ENCODE data around the gene GRIN2A.

Gene GRIN2A

DNA sequence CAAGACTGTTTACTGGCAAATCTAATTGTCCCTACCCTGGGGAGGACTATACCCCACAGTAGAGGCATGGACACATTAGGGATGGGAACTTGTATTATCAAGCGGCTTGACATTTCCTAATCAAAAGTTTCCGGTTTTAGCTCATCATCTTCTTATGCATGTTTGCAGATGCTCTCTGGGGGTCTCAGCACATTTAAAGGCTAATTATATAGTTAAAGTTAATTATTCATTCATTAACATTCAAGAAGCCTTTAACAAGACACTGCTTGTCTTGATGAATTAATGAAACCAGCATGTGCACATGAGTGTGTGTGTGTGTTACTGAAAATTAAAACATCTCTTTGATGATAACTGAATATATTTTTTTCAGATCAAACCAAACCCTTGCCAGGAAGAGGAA, 377.1 kb downstream of the GRIN2A start:
- DNase-seq, result no peak

- DNase-seq, result no peak
These were observed 380.1 kb downstream of the GRIN2A start for GRCh38 chr16:9802160-9802559.

GRCh38 chr16:9801651-9802050, 380.6 kb downstream of the GRIN2A start:
- DNase-seq, result no peak

DNA sequence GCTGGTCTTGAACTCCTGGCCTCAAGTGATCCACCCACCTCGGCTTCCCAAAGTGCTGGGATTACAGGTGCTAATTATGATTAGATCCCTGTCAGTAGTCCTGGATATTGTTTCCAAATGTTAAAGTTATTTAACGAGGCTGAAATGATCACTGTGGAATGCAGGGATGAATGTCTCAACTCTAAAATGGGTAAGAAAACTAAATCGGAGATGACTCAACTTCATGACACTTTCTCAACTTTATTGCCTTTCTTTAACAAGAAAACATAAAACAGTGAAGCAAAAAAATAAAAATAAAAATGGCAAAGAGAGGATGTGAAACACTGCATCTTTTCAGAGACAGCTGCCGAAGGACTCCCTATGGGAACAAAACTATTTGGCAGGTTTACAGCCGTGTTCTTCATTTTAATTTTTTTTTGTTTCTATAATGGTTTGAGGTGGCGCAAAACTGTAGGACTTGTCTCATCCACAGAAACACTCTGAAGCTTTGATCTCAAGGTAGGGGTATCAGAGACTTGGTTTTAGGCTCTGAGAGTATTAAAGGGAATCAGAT, 382.0 kb downstream of the GRIN2A start:
- DNase-seq, result no peak

DNA sequence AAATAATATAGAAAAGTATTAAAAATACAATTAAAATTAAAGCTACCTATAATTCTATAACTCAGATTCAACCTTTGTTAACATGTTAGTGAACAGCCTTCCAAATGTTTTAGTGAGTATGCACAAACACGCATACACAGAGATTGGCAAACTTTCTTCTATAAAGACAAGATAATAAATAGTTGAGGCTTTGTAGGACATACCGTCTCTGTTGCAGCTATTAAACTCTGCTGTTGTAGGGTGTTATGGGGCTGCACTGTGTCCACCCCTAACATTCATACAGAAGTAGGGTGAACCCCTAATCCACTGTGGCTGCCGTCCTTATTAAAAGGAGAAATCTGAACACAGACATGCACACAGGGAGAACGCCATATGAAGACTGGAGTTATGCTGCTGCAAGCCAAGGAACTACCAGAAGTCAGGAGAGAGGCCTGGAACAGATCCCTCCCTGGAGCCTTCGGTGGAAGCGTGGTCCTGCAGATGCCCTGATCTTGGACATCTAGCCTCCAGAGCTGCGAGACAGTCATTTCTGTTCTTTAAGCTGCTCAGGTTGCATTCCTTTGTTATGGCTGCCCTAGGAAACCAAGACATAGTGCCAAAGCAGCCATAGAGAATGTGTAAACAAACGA, 383.2 kb downstream of the GRIN2A start:
- no peak for DNase-seq

DNA sequence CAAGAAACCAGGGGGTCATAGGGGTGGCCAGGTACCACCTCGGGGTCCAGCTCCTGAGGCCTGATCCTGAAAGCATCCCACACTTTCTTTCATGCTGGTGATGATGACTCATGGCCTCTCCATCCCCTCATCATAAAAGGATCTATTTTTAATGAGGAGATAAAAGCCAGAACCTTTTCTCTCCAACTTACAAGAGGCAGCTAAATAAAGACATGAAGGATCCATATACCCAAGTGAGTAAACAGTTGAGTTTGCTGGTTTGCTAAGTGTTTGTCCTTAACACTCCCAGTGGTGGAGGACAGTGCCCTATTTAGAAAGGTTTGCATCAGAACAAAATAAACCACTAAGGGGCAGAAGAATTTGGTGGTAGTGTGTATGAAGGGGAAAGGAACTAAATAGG, 383.8 kb downstream of the GRIN2A start:
- no peak for DNase-seq

DNA sequence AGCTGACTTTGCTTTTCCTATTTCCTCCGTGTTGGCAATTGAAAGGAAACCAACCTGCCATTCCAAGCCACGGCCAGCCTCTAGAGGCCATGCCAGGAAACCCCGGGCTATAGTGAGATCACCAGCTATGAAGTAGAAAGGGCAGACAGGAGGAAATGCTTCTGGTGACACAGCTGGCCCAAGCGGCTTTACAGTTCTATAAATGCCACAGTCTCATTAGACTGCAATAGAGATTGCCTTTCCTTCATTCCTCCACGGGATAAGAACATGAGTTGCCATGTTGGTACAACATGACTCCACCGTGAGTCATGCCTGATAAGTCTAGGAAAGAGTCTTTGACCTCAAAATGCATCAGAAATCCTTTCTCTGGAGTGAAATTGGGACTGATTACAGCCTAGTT, 384.9 kb downstream of the GRIN2A start:
- DNase-seq, result no peak

DNA sequence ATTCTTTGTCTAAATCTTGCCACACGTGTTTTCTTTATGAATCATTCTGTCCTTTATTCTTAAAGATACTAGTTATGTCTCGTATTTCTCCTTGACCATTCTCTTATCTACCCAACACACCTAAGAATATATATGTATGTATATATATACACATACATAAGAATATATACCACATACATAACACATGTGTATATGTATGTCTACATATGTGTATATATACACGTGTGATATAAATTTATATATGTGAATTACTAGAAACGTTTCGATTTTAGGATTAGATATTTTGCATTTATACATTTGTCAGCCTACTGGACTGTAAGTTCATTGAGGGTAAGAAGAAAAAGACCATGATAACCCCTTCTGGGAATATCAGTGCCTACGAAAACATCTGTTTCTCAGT, 388.6 kb downstream of the GRIN2A start:
- DNase-seq, result no peak

DNA sequence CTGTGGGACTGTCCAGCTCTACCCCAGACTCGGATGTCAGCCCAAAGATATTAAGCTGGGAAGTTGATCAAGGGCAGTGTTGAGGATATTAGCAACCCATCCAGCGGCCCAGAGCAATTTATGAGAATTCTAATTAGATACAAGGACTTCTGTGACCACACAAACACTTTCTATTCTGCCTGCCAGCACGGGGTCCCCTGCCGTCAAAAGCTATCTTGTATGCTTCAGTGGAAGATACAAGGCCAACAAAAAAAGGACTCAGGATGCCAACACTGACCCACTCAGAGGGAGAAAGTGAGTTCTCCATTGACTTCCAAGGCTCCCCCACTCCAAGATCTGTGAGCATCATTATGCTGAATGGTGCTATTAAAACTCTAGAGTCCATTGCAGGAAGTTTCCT, 390.7 kb downstream of the GRIN2A start:
- no peak for DNase-seq

- no peak for DNase-seq
These were observed 392.0 kb downstream of the GRIN2A start for GRCh38 chr16:9790199-9790598.

- DNase-seq, result no peak
These were observed 394.5 kb downstream of the GRIN2A start for GRCh38 chr16:9787717-9788116.

GRCh38 chr16:9780831-9781230, 401.4 kb downstream of the GRIN2A start:
- DNase-seq, result no peak

DNA sequence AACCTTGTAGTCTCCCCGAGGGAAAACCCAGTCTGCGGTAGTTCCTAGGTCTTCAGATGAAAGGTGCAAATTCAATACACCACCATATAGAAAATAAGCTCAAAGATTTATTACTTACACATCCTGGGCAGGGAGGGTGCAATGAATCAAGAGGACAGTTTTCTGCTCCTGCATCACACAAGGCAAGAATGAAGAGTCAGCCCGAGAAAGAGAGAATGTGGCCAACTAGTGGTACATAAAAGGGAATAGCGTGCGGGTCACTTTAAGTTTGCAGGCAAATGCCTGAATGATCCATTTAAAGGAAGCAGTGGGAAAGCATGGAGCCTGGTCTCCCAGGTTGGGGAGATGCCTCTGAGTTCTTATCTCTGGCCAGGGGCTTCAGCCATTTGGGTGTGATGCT, 403.4 kb downstream of the GRIN2A start:
- DNase-seq, result no peak

DNA sequence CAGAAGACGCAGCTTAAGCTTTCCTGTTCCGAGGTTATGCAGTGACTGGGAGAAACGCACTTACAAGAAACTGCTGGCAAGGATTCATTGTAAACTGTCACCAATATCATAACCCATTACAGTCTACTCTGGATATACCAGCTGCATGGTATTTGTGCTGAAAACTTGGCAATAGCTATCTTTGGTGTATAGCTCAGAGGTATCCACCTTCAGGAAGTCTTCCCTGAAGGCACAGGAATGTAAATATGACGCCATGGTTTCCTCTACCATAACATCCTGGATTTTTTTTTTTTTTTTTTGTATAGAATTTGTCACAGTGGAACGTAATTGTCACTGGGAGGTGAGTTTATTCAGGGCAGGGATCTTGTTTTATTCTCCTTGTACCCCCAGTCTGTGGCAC, 406.2 kb downstream of the GRIN2A start:
- DNase-seq, result no peak

- DNase-seq, result no peak
These were observed 408.9 kb downstream of the GRIN2A start for GRCh38 chr16:9773289-9773688.

- DNase-seq, result no peak
These were observed 409.6 kb downstream of the GRIN2A start for GRCh38 chr16:9772526-9773225.

GRCh38 chr16:9766891-9767290, 415.3 kb downstream of the GRIN2A start:
- no peak for DNase-seq

DNA sequence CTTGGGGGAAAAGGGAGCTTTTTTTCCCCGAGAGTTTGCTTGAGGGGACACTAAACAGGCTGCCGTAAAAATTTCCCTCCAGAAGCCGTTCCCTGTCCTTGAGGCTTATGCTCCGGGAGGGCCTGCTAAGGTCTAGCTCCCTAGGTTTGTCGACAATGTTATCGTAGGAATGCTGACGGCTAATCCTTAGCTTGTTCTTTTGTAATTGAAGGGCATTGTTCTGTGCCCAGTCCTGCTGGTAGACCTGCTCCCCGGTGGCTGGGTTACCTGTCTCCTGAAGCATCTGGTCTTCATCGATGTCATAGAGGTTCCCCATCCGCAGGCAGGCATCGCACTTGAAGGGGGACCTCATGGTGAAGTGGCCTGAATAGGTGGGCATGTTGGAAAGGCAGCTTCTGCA, 418.7 kb downstream of the GRIN2A start:
- no peak for DNase-seq

GRCh38 chr16:9761870-9762269, 420.4 kb downstream of the GRIN2A start:
- DNase-seq, result no peak

DNA sequence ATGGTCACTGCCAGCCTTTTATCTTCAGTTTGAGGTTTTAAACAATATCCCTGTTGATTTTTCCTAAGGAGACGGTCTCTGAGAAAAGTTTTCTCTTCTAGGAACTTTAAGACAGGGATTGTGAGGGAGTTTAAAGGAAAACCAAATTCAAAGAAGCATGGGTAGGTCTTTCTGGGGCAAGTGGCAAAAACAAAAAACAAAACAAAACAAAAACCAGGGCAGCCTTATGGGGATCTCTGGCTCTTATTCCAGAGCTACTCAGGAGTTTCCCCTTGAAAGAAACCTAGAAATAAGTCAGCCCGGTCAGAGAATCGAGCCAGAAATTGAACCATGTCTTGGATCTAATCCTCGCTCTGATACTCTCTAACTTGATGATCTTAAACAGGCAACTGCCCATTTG, 424.5 kb downstream of the GRIN2A start:
- DNase-seq, result no peak

- no peak for DNase-seq
These were observed 425.8 kb downstream of the GRIN2A start for GRCh38 chr16:9756434-9756833.

DNA sequence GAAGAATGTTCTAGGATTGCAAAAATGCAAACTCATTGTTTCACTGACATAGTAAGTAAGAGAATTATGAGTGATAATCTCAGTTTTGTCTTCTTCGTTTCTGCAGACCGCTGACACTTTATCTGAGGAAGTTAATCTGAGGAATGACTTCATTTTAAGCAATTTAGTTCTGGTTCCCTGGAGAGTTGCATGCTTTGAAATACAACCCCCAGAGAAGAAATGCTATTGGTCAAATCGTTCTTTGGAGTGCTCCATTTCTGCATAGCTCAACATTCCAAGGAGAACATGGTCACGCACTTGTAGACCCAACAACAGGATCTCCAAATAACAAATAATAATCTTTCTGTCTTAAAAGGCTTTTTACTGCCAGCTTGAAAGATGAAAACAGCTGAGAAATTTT, 427.1 kb downstream of the GRIN2A start:
- no peak for DNase-seq

GRCh38 chr16:9741776-9742175, 440.5 kb downstream of the GRIN2A start:
- DNase-seq, result no peak

- DNase-seq, result no peak
These were observed 442.9 kb downstream of the GRIN2A start for GRCh38 chr16:9739301-9739700.

DNA sequence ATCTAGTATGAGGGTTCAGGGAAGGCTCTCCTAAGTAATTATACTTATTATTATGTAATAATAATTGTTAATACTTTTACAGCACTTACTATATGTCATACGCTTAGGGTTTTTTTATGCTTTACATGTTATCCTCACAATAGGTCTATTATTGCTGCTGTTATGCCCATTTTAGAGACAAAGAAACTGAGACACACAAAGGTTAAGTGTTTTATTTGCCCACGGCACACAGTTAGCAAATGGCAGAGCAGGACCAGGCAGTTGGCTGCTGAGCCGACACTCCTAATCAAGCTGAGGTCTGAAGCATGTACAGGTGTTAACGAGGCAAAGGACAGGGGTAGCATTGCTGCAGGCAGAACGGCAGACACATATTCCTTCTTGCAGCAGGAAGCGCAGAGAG, 443.5 kb downstream of the GRIN2A start:
- DNase-seq, result no peak
